Mesenchymal stem cell (in vitro differentiated cells and primary cell): ENCODE data around the gene FOXO6.

Experiments
- DNase-seq: peaks from one replicate; pipeline ENCODE4 v3.0.0-alpha.2; 2013
- H2AFZ ChIP-seq: one replicate; pipeline ENCODE4 v1.6.1; 2013; ENCODE audit warnings: low read depth, mild to moderate bottlenecking, control low read depth, inconsistent platforms, low read length, moderate library complexity
- H2AK5ac ChIP-seq: 2 replicates; pipeline ENCODE4 v1.6.1; 2013; ENCODE audit warnings: low read length, moderate library complexity, mild to moderate bottlenecking, inconsistent platforms; ENCODE audit not compliant: severe bottlenecking
- H2BK120ac ChIP-seq: one replicate; pipeline ENCODE4 v1.6.1; 2013; ENCODE audit warnings: low read depth, mild to moderate bottlenecking, inconsistent platforms, low read length, moderate library complexity
- H2BK12ac ChIP-seq, 2 experiments: one replicate each; pipeline ENCODE4 v1.6.1; 2013; ENCODE audit warnings: inconsistent platforms in 2 of 2, low read length in 2 of 2, mild to moderate bottlenecking in 2 of 2, moderate library complexity in 2 of 2, control low read depth in 1 of 2
- H2BK15ac ChIP-seq: one replicate; pipeline ENCODE4 v1.6.1; 2013; ENCODE audit warnings: mild to moderate bottlenecking, low read depth, inconsistent platforms; ENCODE audit not compliant: poor library complexity, severe bottlenecking
- H2BK5ac ChIP-seq: 2 replicates; pipeline ENCODE4 v1.6.1; 2013; ENCODE audit warnings: low read depth, mild to moderate bottlenecking, low read length, control low read depth, inconsistent platforms; ENCODE audit not compliant: poor library complexity, severe bottlenecking
- H3K14ac ChIP-seq, 2 experiments: one replicate each; pipeline ENCODE4 v1.6.1; 2013; ENCODE audit warnings: inconsistent platforms in 2 of 2, low read length in 2 of 2, control low read depth in 1 of 2, mild to moderate bottlenecking in 1 of 2, moderate library complexity in 1 of 2
- H3K18ac ChIP-seq, 2 experiments: one replicate each; pipeline ENCODE4 v1.6.1; 2013; ENCODE audit warnings: inconsistent platforms in 2 of 2, low read length in 2 of 2, control low read depth in 1 of 2, low read depth in 1 of 2, mild to moderate bottlenecking in 1 of 2
- H3K23ac ChIP-seq, 2 experiments: one replicate each; pipeline ENCODE4 v1.6.1; 2013; ENCODE audit warnings: inconsistent platforms in 2 of 2, low read length in 2 of 2, mild to moderate bottlenecking in 2 of 2, moderate library complexity in 2 of 2, control low read depth in 1 of 2
- H3K27ac ChIP-seq: 2 replicates; pipeline ENCODE4 v1.5.1; 2013; ENCODE audit warnings: mild to moderate bottlenecking, moderate library complexity, low read length, control low read depth, inconsistent platforms; ENCODE audit not compliant: poor library complexity, severe bottlenecking
- H3K27me3 ChIP-seq, 2 experiments: 2 replicates each; pipeline versions ENCODE4 v1.6.1 to v1.7.0; 2013; ENCODE audit warnings: low read length in 2 of 2, mild to moderate bottlenecking in 2 of 2, moderate library complexity in 2 of 2, control low read depth in 1 of 2, inconsistent platforms in 1 of 2; ENCODE audit not compliant: control insufficient read depth in 1 of 2, insufficient read depth in 1 of 2
- H3K36me3 ChIP-seq, 2 experiments: 2 replicates each; pipeline versions ENCODE4 v1.6.1 to v1.7.0; 2013; ENCODE audit warnings: low read length in 2 of 2, control low read depth in 1 of 2, inconsistent platforms in 1 of 2, low read depth in 1 of 2, mild to moderate bottlenecking in 1 of 2; ENCODE audit not compliant: insufficient read depth in 2 of 2, control insufficient read depth in 1 of 2
- H3K4ac ChIP-seq, 2 experiments: one replicate each; pipeline ENCODE4 v1.6.1; 2013; ENCODE audit warnings: inconsistent platforms in 2 of 2, low read length in 2 of 2, mild to moderate bottlenecking in 2 of 2, moderate library complexity in 2 of 2, control low read depth in 1 of 2, low read depth in 1 of 2
- H3K4me1 ChIP-seq: 2 replicates; pipeline ENCODE4 v1.6.1; 2013; ENCODE audit warnings: low read depth, low read length, control low read depth; ENCODE audit not compliant: control insufficient read depth, insufficient read depth
- H3K4me2 ChIP-seq: 2 replicates; pipeline ENCODE4 v1.6.1; 2013; ENCODE audit warnings: low read length, mild to moderate bottlenecking, inconsistent platforms; ENCODE audit not compliant: poor library complexity, severe bottlenecking
- H3K4me3 ChIP-seq, 2 experiments: 2 replicates each; pipeline versions ENCODE4 v1.5.1 to v1.7.0; 2013; ENCODE audit warnings: low read length in 2 of 2, mild to moderate bottlenecking in 2 of 2, control low read depth in 1 of 2, low read depth in 1 of 2; ENCODE audit not compliant: insufficient read depth in 1 of 2
- H3K79me1 ChIP-seq: replicated peaks from 2 replicates; pipeline ENCODE4 v1.6.1; 2013; ENCODE audit warnings: mild to moderate bottlenecking, control low read depth, low read length, inconsistent platforms; ENCODE audit not compliant: poor library complexity, severe bottlenecking
- H3K9ac ChIP-seq: 2 replicates; pipeline ENCODE4 v1.7.0; 2013; ENCODE audit warnings: mild to moderate bottlenecking, low read length, moderate library complexity
- H3K9me3 ChIP-seq: 2 replicates; pipeline ENCODE4 v1.7.0; 2013; ENCODE audit warnings: mild to moderate bottlenecking, low read length; ENCODE audit not compliant: control insufficient read depth
- H4K8ac ChIP-seq: one replicate; pipeline ENCODE4 v1.6.1; 2013; ENCODE audit warnings: inconsistent platforms, mild to moderate bottlenecking, low read length, moderate library complexity
- H4K91ac ChIP-seq: one replicate; pipeline ENCODE4 v1.6.1; 2013; ENCODE audit warnings: mild to moderate bottlenecking, low read length, inconsistent platforms
- WGBS: methylation state at CpG from one replicate; pipeline ENCODE4 v1.1.7; 2013; ENCODE audit warnings: mixed read lengths; 5-methylcytosine and 5-hydroxymethylcytosine counted together

FOXO6 gene

DNA sequence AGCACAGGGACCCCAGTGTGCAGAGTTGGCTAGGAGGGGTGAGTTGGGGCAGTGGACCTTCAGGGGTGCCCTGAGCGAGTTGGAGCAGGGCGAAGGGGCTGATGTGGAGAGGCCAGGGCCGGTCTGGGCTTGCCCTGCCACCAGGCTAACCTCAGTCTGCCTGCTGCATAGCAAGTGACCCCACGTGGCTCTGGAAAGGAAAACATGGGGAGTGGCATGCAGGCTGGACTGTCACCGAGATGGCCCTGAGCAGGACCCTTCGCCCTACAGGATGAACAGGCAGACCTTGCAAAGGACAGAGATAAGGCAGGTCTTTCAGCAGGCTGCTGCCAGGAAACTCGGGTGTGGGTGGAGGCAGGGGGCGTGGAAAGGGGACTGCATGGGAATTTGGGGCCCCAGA is 51.5 kb downstream of the FOXO6 start:
- Histone ChIP-seq H2BK120ac (no peak overlapping the region), H2BK12ac (no peak overlapping the region), H3K27me3 (peaks cover 43 to 58% of the 10 kb centered on the region in 2 experiments), H2AFZ (no peak overlapping the region), H3K4me3 (peak overlapping the region in 1 of 2 experiments; percentile 31), H3K9ac (no peak overlapping the region), H3K9me3 (peaks cover 7% of the 10 kb centered on the region), H4K8ac (no peak overlapping the region), H3K27ac (no peak overlapping the region), H3K4me2 (no peak overlapping the region), H4K91ac (peak overlapping the region; percentile 8), H2BK5ac (no peak overlapping the region), H2AK5ac (no peak overlapping the region), H3K4ac (no peak overlapping the region), H3K14ac (peak overlapping the region in 1 of 2 experiments; percentile 62), H3K18ac (peak overlapping the region in 1 of 2 experiments; percentile 42), H3K4me1 (peaks cover 3% of the 10 kb centered on the region), H3K36me3 (no peaks in the 10 kb centered on the region), H3K79me1 (no peaks in the 10 kb centered on the region), H2BK15ac (no peak overlapping the region), H3K23ac (no peak overlapping the region)
- DNase-seq: no peak
- WGBS: 53% methylated on average over 8 of the region's 8 CpGs

DNA sequence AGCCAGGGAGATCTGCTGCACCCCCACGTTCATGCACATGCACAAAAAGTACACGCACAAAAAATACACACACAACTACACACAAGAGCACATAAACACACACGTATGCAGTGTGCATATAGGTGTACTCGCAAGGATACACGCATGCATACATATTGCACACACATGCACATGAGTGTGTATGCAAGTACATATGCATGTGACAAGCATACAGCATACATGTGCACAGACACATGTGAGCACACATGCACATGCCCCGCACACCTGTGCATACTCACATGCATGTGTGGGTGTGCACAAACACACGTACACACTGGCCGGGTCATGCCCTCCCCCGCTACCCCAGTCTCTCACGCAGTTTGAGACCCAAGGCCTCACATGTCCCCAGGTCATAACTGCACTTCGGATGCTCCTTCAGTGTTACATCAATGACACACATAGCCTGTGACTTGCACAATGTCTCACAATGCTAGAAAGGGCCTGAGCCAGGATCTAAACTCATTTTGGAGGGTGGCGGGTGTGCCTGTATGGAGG is 52.6 kb downstream of the FOXO6 start:
- Histone ChIP-seq H3K4me2 (no peak overlapping the region), H2BK120ac (no peak overlapping the region), H3K27me3 (peaks cover 33 to 47% of the 10 kb centered on the region in 2 experiments), H2BK5ac (no peak overlapping the region), H3K79me1 (no peaks in the 10 kb centered on the region), H3K9me3 (peaks cover 7% of the 10 kb centered on the region), H3K4me1 (peaks cover 6% of the 10 kb centered on the region), H3K4ac (no peak overlapping the region), H3K27ac (no peak overlapping the region), H2BK12ac (no peak overlapping the region), H3K18ac (no peak overlapping the region), H4K91ac (no peak overlapping the region), H2AK5ac (no peak overlapping the region), H4K8ac (no peak overlapping the region), H3K14ac (no peak overlapping the region), H3K23ac (no peak overlapping the region), H2BK15ac (no peak overlapping the region), H3K36me3 (no peaks in the 10 kb centered on the region), H2AFZ (no peak overlapping the region), H3K9ac (no peak overlapping the region), H3K4me3 (no peak overlapping the region)
- DNase-seq: no peak
- 84% methylated on average over 11 of the region's 12 CpGs for WGBS

DNA sequence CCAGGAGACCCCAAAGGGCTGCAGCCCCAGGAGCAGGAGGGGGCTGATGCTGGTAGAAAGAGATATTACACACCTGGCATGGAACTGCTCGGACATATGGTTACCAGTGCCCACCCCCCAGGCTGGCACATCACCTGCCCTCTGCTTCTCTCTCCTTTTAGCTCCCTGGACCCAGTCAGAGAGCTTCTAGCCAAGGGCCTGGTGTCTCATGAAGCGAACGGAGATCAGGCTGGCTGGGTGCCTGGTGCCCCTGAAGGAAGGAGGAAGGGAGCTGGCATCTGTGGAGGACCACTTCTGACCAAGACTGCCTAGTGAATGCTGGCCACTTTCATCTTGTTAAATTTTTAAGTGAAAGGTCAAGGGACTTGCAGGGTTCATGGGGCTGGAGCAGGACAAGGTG is 53.1 kb downstream of the FOXO6 start:
- Histone ChIP-seq H2BK5ac (no peak overlapping the region), H3K36me3 (no peaks in the 10 kb centered on the region), H3K4ac (no peak overlapping the region), H2BK12ac (no peak overlapping the region), H3K23ac (no peak overlapping the region), H2BK120ac (no peak overlapping the region), H3K18ac (no peak overlapping the region), H3K9ac (no peak overlapping the region), H3K27ac (no peak overlapping the region), H3K4me3 (no peak overlapping the region), H3K9me3 (peaks cover 7% of the 10 kb centered on the region), H4K8ac (no peak overlapping the region), H2AFZ (no peak overlapping the region), H3K4me2 (no peak overlapping the region), H2AK5ac (no peak overlapping the region), H2BK15ac (no peak overlapping the region), H3K14ac (no peak overlapping the region), H4K91ac (no peak overlapping the region), H3K79me1 (no peaks in the 10 kb centered on the region), H3K4me1 (peaks cover 11% of the 10 kb centered on the region), H3K27me3 (peaks cover 29 to 42% of the 10 kb centered on the region in 2 experiments)
- WGBS: 82% methylated on average over 3 of the region's 3 CpGs
- no peak for DNase-seq

DNA sequence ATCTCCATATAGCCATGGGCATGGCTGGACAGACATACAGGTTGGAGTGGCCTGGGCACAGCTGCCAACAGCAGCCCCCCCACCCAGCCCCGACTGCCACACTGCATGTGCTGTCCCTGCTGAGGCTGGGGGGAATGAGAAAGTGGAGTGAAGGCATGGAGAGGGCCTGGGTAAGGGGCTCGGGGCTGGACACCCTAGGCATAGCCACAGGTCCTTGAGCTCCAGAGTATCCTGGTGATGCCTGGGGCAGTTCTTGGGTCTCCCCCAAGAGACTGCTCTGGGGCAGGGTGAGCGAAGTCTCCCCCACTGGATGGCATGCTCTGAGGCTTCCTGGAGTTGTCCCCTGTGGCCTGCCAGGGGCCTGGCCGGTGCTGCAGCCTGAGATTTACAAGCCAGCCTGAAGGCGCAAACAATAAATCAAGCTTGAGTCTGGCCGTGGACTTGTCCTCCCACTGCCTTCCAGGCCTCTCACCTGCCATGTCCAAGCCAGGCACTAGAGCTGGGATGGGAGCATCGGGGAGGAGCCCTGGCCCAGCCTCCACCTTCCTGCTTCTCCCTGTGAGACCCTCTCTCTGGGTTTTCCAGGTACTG is 53.6 kb downstream of the FOXO6 start:
- Histone ChIP-seq H3K9ac (no peak overlapping the region), H3K18ac (no peak overlapping the region), H3K4me3 (no peak overlapping the region), H3K4ac (no peak overlapping the region), H2AFZ (no peak overlapping the region), H3K9me3 (peaks cover 7% of the 10 kb centered on the region), H2BK12ac (no peak overlapping the region), H2BK5ac (no peak overlapping the region), H3K36me3 (no peaks in the 10 kb centered on the region), H3K23ac (no peak overlapping the region), H2AK5ac (no peak overlapping the region), H3K27me3 (peaks cover 23 to 37% of the 10 kb centered on the region in 2 experiments), H4K91ac (no peak overlapping the region), H3K27ac (no peak overlapping the region), H3K79me1 (no peaks in the 10 kb centered on the region), H3K4me1 (peaks cover 12% of the 10 kb centered on the region), H4K8ac (no peak overlapping the region), H2BK15ac (no peak overlapping the region), H2BK120ac (no peak overlapping the region), H3K14ac (no peak overlapping the region), H3K4me2 (no peak overlapping the region)
- 56% methylated on average over 6 of the region's 7 CpGs for WGBS
- no peak for DNase-seq
